ENCODE measurements around the gene EVL. TPM values are rescaled to one million over a fixed set of nuclear protein-coding genes. Genes with fewer than 3 reads are reported as not detected.

The EVL gene
- total RNA-seq, 1 donor from 2014 or later: 9.1 TPM

Other genes with a start within 250 kb of the EVL start
- 0.20 and 0.22 TPM in 2 replicates for gene DEGS2, start 94.2 kb downstream of the EVL start, total RNA-seq
- 31.6 and 39.3 TPM in 2 replicates for gene YY1, start 173.7 kb downstream of the EVL start, total RNA-seq
- gene SLC25A29, start 241.0 kb downstream of the EVL start, total RNA-seq: 39.2 and 70.0 TPM in 2 replicates

Data from lung microvascular endothelial cell (primary cell).